GM12873 (cell line): ENCODE data around the gene RNF167.

Experiments used
- TF ChIP-seq, protein P1 (sequence below): IDR thresholded peaks from 2 replicates; pipeline ENCODE4 v1.5.1; 2012; ENCODE audit warnings: low read depth, mild to moderate bottlenecking, moderate library complexity, low read length, control low read depth; ENCODE audit not compliant: insufficient read depth; ENCODE audit errors: missing control alignments

Gene RNF167

DNA sequence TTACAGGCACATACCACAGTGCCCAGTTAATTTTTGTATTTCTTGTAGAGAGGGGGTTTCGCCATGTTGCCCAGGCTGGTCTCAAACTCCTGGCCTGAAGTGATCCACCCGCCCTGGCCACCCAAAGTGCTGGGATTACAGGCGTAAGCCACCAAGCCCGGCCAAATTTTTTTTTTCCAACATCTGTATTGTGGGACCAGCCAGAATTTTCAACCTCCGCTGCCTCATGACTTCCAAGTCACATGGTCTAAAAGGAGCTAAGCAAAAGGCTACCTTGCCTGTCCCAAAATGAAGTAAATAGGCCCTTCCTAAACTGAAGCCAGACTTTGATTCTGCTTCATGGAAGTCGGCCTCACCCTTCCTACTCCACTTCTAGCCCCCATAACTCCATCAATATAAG lies 31.8 kb downstream of the RNF167 start:
- TF ChIP-seq, protein P1, sequence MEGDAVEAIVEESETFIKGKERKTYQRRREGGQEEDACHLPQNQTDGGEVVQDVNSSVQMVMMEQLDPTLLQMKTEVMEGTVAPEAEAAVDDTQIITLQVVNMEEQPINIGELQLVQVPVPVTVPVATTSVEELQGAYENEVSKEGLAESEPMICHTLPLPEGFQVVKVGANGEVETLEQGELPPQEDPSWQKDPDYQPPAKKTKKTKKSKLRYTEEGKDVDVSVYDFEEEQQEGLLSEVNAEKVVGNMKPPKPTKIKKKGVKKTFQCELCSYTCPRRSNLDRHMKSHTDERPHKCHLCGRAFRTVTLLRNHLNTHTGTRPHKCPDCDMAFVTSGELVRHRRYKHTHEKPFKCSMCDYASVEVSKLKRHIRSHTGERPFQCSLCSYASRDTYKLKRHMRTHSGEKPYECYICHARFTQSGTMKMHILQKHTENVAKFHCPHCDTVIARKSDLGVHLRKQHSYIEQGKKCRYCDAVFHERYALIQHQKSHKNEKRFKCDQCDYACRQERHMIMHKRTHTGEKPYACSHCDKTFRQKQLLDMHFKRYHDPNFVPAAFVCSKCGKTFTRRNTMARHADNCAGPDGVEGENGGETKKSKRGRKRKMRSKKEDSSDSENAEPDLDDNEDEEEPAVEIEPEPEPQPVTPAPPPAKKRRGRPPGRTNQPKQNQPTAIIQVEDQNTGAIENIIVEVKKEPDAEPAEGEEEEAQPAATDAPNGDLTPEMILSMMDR = no peak

GRCh38 chr17:4972322-4972721 lies 32.3 kb downstream of the RNF167 start:
- TF ChIP-seq, protein P1 = no peak

DNA sequence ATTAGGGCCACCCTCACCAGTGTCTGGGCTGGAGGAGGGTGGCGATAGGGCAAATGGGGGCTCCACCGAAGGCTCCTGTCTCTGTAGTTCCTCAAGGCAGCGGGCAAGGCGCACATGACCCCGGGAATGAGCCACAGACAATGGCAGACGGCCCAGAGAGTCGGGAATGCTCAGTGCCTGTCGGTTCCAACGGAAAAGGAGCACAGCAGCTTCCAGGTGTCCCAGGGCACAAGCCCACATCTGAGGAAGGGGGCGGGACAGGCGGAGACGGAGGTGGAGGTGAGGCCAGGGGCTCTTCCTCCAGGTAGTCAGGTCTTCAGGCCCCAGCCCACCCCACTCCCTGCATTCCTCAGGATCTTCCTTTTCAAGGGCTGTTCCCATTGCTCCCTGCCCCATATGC lies 32.7 kb downstream of the RNF167 start:
- TF ChIP-seq, protein P1 = no peak

GRCh38 chr17:4973256-4974114 lies 33.4 kb downstream of the RNF167 start:
- TF ChIP-seq, protein P1 = no peak

DNA sequence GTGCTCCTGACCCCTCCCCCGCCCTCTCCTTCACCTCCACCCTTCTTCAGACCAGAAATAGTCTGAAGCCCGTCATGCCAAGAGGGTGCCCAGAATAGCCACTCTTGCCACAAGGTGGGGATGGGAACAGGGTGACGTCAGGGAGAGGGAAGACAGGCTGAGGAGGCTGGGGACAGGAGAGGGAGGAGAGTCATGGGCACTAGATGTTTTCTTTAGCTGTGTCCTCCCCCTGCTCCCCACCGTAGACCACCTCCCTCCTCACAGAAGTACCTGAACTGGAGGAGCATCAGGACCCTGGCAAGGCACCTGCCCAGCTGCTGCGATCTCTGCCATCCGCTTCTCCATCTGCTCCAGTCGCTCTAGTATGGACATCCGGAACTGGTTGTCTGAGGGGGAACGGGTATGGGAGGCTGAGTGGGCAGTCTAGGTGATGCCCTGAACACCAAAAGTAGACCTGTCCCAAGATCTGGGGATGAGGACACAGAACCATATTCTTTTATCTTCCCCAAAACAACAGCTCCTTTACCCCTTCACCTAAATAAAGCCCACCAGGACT lies 34.1 kb downstream of the RNF167 start:
- TF ChIP-seq, protein P1 = no peak

- TF ChIP-seq, protein P1 = no peak
Measured at GRCh38 chr17:4978726-4979125, 38.7 kb downstream of the RNF167 start.

- TF ChIP-seq, protein P1 = peak; percentile 80
Measured at GRCh38 chr17:4980644-4981216, 40.7 kb downstream of the RNF167 start.
